AG09319 (cell line): ENCODE results near the gene TSC22D3.

Source experiments
- DNase-seq: peaks from one replicate; pipeline ENCODE4 v3.0.0-alpha.2; 2010; ENCODE audit warnings: low read depth; ENCODE audit errors: extremely low read depth
- TF ChIP-seq, protein P1 (sequence below): IDR thresholded peaks from 2 replicates; pipeline ENCODE4 v1.5.1; 2011; ENCODE audit warnings: low read depth, mild to moderate bottlenecking, inconsistent platforms, low read length, moderate library complexity

The TSC22D3 gene

DNA sequence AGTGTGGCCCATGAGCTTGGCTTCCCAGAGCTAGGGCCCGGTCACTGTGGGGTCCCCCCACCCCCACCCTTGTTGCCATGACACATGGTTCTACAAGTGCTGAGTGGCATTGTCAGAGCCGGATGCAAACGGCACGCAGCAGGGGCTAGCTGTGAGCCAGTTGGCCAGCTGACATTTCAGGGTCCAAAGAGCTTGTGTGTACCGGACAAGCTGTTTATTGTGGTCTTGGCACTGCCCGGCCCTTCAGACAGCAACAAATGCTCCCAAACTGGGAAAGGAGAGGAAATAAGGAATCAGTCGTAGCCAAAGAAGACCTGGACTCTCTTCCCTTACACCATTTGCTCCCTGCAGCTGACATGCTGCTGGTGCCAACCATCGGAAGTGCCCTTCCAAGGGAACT lies 36.8 kb downstream of the TSC22D3 start:
- DNase-seq, result no peak
- TF ChIP-seq, protein P1, sequence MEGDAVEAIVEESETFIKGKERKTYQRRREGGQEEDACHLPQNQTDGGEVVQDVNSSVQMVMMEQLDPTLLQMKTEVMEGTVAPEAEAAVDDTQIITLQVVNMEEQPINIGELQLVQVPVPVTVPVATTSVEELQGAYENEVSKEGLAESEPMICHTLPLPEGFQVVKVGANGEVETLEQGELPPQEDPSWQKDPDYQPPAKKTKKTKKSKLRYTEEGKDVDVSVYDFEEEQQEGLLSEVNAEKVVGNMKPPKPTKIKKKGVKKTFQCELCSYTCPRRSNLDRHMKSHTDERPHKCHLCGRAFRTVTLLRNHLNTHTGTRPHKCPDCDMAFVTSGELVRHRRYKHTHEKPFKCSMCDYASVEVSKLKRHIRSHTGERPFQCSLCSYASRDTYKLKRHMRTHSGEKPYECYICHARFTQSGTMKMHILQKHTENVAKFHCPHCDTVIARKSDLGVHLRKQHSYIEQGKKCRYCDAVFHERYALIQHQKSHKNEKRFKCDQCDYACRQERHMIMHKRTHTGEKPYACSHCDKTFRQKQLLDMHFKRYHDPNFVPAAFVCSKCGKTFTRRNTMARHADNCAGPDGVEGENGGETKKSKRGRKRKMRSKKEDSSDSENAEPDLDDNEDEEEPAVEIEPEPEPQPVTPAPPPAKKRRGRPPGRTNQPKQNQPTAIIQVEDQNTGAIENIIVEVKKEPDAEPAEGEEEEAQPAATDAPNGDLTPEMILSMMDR, result no peak

- DNase-seq, result no peak
- TF ChIP-seq, protein P1, result no peak
Measured at GRCh38 chrX:107738272-107738671, 37.3 kb downstream of the TSC22D3 start.

DNA sequence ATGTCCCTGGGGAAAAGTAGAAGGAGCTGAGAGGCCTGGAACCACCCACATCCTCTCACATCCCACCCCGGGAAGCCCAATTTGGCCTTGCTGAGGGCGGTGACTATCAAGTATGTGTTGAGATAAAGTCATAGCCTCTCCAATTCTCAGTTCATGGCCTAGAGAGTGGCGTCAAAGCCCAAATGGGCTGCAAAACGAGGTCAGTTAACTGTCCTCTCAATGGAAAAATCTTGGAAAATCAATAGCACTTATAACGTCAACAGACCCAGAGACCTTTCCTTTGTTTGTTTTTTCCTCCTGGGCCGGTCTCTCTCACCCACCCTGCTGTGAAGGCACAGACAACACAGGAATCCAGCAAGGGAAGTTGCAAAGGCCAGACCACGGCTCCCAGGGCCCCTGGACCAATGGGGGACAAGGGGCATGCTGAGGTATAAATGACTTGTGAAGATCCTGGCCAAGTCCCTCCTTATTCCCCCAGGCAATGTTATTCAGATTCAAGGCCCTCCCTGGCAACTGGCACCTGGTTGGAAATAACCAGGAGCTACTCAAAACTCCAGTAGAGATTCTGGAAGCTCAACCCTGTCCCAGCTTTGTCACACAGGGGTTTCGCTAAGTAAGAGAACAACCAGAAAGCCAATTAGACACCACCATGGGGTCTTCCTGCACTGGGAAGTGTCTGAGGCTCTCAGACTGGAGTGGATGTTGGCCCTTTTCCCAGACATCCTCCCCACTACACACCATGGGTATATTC lies 38.6 kb downstream of the TSC22D3 start:
- no peak for DNase-seq

DNA sequence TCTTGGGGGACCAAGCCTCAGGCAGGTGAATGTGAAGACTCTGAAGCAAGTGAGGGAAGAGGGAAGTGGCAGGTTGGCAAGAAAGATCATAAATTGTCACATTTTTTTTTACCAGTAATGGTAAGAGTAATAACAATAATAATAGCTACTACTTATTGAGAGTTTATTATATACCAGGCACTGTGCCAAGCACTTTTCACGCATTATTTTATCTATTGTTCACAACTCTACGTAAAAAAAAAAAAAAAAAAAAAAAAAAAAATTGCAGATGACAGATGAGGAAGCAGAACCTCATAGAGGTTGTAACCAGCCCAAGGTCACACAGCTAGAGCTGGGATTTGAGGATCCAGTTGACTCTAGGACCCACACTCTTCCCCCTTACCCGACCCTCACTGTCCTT lies 40.9 kb downstream of the TSC22D3 start:
- TF ChIP-seq, protein P1, result no peak
- DNase-seq, result no peak

More for the DNA sequence above, 38.6 kb downstream of the TSC22D3 start:
- TF ChIP-seq, protein P1, result no peak

- DNase-seq, result no peak
- TF ChIP-seq, protein P1, result no peak
Measured at GRCh38 chrX:107733686-107734085, 41.9 kb downstream of the TSC22D3 start.

GRCh38 chrX:107731831-107732502 lies 43.6 kb downstream of the TSC22D3 start:
- TF ChIP-seq, protein P1, result no peak
- DNase-seq, result no peak
